HG03196 (cell line): Measurements from ENCODE around the gene RNU6-1.

ENCODE experiments used
- ATAC-seq: cut with Tn5 transposase; IDR thresholded peaks from one replicate; pipeline ENCODE4 v1.9.1; 2021; ENCODE audit not compliant: unreplicated experiment

The RNU6-1 gene

DNA sequence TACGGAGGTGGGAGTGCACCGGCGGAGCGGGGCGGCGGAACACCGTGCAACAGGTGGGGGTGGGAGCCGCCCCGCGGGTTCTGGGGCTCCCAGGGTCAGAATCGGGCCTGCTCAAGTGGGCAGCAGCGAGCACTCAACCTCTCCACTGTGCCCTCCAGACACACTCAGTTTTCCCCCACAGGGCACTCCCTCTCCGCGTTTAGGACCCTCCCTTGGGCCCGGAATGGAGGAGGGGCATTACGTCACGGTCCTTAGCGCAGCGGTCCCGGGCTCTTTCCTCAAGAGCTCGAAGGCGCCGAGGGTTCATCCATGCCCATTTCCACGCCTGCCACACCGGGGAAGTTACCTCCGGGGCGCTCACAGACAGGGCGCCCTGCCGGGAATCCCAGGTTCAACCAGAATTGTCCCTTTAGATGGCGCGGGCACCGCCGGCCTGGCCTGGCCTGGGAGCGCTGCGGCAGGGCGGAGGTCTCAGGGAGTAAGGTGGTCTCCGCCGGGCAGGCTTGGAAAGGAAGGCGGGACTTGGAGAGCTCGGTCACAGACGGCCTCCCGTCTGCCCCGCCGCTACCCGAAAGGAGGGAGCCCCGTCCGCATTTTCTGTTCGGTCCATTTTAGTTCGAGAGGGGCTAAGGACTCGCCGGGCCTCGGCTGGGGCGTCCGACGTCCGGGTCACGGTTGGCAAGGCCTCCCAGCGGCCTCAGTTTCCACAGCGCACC lies 5.1 kb downstream of the RNU6-1 start:
- no peak for ATAC-seq

DNA sequence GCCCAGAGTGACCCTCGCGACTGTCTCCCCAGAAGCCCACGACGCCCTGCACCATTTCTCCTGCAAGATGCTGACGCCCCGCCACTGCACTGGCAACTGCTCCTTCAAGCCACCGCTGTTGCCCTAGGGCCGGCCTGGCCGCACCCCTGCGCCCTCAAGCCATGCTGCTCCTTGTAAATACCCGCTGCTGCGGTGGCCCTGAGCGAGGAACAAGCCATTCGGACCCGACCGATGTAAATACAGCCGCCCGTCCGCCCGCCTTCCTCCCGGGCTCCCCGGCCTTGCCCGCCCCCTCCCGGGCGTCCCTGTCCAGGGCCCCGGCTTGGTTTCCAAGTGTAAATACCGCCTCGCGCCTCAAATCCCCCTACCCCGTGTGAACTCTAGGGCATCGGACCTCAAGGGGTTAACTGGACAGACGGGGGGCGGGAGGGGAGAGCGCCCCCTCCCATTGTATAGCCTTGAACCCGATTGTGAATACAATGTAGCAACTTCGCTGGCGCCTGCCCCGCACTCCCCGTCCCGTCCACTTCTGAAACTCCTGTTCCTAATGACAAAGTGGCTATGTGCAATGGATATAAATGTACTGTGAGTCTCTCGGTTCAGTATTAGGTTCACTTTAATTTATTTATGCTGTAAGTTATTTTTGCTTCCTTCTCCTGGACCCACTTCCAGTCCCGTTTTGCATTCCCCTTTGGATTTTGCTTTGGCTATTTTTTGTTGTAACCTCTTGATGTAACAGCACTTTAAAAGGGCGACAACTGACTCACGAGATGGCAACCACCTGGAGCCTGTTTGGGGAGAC lies 5.9 kb downstream of the RNU6-1 start:
- ATAC-seq, result no peak

DNA sequence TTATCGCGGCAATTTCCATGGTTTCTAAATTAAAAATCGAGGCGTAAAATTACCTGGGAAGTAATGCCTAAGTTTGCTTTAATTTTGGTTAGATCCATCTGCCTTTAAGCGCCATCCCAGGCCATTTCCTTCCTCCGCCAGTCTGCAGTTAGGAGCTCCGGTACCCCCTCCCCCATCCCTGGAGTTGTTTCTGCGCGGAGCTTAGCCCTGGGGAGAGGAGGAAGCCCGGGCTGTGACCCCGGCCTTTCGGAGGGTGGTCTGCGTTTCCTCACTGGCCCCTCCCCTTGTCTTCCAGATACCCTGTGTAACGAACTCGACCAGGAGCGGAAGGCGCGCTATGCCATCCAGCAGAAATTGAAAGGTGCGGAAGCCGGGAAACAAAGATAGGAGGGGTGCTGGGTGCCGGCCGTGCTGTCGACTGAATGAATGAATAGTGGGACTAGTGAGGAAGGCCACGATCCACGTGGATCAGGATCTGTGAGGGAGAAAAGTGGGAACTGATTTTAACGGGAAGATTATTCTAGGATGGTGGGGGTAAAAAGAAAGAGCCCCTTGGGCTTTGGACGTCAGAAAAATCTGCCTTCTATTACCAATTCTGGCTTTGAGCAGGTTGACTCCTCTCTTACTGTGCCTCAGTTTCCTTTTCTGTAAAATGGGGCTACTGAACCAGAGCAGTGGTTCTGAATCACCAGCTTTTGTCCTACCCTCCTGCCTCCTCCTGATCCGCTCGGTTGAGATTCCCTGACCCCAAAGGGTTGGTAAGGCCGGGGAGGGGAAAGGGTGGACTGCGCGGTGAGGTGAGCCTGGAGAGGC lies 6.7 kb downstream of the RNU6-1 start:
- no peak for ATAC-seq

- no peak for ATAC-seq
These were observed 7.8 kb downstream of the RNU6-1 start for GRCh38 chr15:67832031-67832551.

- no peak for ATAC-seq
These were observed 8.5 kb downstream of the RNU6-1 start for GRCh38 chr15:67831363-67831762.

DNA sequence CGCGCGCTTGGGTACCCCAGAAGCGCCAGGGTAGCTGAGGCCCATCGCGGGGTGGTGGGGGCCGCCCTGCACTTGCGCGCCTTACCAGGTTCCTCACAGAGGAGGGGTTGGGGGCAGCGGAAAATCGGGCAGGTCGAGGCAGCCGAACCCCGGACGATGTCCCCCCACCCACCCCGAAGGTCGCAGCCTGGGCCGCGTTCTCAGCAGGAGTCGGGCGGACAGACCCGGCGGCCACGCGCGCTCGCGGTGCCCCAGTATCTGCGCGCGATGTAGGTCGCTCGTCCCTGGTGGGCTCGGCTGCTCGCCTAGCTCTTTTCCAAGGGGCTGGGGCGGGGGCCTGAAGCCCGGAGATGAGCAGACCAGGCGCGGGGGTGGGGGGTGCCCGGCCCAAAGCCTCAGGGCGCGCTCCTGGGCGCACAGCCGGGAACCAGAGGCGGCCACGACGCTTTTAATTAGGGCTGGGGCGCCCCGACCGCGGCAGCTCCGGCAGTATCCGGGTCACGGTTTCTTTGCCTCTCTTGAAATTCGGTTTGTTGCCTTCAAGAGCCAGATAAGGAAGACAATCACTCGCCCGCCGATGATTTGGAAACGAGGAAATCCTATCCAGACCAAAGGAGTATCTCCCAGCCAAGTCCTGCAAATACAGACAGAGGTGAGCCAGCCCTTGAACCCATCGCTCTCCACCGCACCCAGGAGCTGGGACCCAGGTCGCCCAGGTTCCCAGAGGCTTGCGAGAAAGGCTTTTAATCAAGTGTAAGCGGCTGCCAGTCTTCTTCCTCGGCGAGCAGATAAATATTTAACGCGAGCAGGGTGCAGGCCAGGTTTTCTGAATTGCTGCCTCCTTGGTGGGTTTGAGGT lies 10.0 kb downstream of the RNU6-1 start:
- ATAC-seq, result no peak

GRCh38 chr15:67828969-67829646 lies 10.7 kb downstream of the RNU6-1 start:
- no peak for ATAC-seq

DNA sequence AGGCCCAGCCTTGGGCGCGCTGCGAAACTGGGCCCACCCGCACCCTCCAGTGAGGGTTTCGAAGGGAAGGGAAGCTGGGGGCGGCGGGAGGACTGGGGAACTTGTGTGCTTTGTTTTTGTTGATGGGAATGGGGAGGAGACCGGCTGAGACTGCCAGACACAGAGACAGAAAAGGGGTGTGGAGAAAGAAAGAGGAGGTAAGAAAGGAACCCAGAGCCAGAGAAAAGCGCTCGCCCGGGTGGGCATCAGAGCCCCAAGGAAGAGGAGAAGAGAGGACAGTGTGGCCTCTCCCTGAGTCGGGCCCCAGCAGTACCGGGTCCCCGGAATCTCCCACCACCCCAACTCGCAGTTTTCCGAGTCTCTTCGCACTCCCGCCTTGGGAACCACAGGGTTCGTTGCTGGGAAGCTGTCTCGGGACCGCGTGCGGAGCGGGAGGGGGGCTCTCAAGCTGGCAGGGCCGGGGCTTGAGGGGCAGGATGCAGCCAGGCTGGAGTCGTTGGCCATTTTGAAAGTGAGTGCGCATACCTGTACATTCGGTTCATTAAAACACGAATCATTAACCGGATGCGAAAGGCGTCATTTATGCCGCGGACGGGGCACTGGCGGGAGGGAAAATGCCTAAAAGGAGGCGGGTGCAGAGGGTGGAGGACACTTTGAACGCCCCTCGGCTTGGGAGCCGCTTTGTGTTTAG lies 11.4 kb downstream of the RNU6-1 start:
- no peak for ATAC-seq

- ATAC-seq, result no peak
These were observed 12.1 kb downstream of the RNU6-1 start for GRCh38 chr15:67827562-67828277.

DNA sequence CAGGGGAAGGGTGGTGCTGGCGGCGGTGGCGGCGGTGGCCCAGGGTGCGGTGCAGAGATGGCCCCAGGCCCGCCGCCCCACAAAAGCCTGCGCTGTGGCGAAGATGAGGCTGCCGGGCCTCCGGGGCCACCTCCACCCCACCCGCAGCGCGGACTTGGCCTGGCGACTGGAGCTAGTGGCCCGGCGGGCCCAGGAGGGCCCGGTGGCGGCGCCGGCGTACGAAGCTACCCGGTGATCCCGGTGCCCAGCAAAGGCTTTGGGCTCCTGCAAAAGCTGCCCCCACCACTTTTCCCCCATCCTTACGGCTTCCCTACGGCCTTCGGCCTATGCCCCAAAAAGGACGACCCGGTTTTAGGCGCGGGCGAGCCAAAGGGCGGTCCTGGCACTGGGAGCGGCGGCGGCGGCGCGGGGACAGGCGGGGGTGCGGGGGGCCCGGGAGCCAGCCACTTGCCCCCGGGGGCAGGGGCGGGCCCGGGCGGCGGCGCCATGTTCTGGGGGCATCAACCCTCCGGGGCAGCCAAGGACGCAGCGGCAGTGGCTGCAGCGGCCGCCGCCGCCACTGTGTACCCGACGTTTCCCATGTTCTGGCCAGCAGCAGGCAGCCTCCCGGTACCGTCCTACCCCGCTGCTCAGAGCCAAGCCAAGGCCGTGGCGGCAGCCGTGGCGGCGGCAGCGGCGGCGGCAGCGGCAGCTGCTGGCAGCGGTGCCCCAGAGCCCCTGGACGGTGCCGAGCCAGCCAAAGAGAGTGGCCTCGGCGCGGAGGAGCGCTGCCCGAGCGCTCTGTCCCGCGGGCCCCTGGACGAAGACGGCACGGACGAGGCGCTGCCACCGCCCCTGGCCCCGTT lies 12.9 kb downstream of the RNU6-1 start:
- no peak for ATAC-seq

DNA sequence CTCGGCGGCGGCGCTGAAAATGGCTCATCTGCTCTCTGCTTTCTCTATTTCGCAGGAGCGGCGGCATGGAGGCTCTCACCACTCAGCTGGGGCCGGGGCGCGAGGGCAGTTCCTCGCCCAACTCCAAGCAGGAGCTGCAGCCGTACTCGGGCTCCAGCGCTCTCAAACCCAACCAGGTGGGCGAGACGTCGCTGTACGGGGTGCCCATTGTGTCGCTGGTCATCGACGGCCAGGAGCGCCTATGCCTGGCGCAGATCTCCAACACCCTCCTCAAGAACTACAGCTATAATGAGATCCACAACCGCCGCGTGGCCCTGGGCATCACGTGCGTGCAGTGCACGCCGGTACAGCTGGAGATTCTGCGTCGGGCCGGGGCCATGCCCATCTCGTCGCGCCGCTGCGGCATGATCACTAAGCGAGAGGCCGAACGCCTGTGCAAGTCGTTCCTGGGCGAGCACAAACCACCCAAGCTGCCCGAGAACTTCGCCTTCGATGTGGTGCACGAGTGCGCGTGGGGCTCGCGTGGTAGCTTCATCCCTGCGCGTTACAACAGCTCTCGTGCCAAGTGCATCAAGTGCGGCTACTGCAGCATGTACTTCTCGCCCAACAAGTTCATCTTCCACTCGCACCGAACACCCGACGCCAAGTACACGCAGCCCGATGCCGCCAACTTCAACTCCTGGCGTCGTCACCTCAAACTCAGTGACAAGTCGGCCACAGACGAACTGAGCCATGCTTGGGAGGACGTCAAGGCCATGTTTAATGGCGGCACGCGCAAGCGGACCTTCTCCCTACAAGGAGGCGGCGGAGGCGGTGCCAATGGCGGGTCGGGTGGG lies 13.7 kb downstream of the RNU6-1 start:
- no peak for ATAC-seq

DNA sequence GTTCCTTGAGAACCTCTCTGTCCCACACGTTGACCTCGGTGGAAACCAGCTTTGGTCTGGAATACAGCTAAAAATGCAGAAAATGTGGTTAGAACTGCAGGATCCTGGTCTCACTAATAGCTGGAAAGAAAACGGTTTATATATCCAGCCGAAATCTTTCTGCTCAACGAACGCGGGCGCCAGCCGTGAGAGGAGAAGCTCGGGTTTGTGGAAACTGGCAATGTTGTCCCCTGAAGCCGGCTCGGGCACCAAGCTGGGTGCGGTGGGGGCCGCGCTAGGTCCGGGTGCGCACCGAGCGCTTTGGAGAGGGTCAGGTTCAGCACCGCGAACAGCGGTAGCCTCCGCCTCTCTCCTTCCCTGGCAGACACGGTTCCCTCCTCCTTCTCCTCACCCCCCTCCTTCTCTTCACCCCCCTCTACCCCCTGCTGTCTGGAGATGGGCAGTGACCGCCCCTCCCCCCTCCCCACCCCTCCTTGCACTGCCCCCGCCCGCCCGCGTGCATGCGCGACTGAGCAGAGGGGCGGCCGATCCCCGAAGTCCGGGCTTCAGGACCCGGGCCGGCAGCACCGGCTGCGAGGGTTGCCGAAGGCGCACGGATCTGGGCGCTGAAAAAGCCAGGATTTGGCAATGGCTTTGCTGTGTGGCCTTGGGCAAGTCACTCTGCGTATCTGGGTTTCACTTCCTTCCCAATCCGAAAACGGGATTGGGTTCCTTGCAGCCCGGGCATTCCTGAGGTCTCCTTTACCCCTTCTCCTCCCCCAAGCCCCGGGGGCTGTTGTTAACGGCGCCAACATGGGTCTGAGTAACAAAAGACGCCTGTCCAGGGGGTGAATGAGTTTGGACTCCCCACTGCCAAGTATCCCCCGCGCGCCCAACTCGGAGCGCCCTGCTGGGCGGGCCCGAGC lies 14.6 kb downstream of the RNU6-1 start, which contains the start of gene SKOR1:
Gene SKOR1, plus strand, starts transcription at position 534 of the 905 bp plus-strand sequence. Its CDS starts 94 bp downstream, at position 628.
- ATAC-seq, result no peak

DNA sequence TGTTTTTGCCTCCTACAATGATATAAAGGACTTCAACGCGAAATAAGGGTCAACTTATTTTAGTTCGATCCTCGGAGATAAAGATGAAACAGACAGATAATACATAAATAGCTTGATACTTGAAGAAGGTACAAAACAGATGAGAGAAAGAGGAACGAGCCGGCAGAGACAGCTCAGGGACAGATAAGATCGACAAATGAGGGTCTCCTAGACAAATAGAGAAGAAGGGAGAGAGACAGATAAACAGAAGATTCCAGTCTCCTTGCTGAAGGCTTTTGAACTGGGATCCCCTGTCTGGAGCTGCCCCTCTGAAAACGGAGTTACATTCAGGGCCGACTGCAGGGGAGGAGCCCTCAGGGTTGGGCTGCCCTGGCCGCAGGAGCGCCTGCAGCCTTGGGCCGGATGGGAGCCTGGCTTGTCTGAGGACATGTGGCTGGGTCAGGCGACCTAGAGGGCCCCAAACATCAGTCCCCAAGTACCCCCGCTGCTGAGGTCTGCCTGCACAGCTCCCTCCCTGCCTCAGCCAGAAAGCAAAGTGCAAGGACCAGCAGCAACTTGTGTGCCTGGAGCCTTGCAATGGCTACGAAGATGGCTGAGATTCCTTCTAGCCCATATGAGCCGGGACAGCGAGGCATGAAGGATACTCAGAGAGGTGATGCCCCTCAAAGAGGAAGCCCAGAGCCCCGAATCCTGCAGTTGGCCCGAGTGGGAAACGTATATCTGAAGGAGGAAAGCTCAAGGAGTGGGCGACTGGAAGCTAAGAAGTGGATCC lies 15.5 kb downstream of the RNU6-1 start:
- no peak for ATAC-seq

GRCh38 chr15:67823314-67824196 lies 16.3 kb downstream of the RNU6-1 start:
- no peak for ATAC-seq
